ENCODE results near the gene HSPA1B.
"Not testable (repeated sequence)": the region's sequence is repeated elsewhere in the genome, so short reads cannot be mapped to it uniquely, and the experiment has no call there.

HSPA1B gene

GRCh38 chr6:31799781-31800180 lies 27.8 kb upstream of the HSPA1B start:
- no peak for TF ChIP-seq CTCF (IDR thresholded peaks at IDR 0.05; ENCODE audit: extremely low read depth, insufficient read depth, missing control alignments)
- in situ Hi-C loops (cut with MboI; ENCODE audit: low pct_unique_long_range_greater_than_20kb, low sequenced_read_pairs, unreplicated experiment), result no loop called here

GRCh38 chr6:31801031-31801927 lies 26.3 kb upstream of the HSPA1B start:
- in situ Hi-C loops (cut with MboI; ENCODE audit: low pct_unique_long_range_greater_than_20kb, low sequenced_read_pairs, unreplicated experiment), result not testable (repeated sequence)

More at GRCh38 chr6:31799781-31800180, 27.8 kb upstream of the HSPA1B start:
- DNase-seq (ENCODE audit: low spot score), result no peak

GRCh38 chr6:31805939-31806469 lies 21.5 kb upstream of the HSPA1B start:
- DNase-seq (ENCODE audit: low spot score), result no peak
- in situ Hi-C loops (cut with MboI; ENCODE audit: low pct_unique_long_range_greater_than_20kb, low sequenced_read_pairs, unreplicated experiment), result no loop called here
- TF ChIP-seq CTCF (IDR thresholded peaks at IDR 0.05; ENCODE audit: extremely low read depth, insufficient read depth, missing control alignments), result no peak

More at GRCh38 chr6:31801031-31801927, 26.3 kb upstream of the HSPA1B start:
- DNase-seq (ENCODE audit: low spot score), result not testable (repeated sequence)

- peak; percentile 44 for TF ChIP-seq CTCF (IDR thresholded peaks at IDR 0.05; ENCODE audit: extremely low read depth, insufficient read depth, missing control alignments)
- in situ Hi-C loops (cut with MboI; ENCODE audit: low pct_unique_long_range_greater_than_20kb, low sequenced_read_pairs, unreplicated experiment), result no loop called here
- DNase-seq (ENCODE audit: low spot score), result peak; percentile 99
Measured at GRCh38 chr6:31806470-31807272, 20.9 kb upstream of the HSPA1B start, which contains the start of gene LSM2. LSM2 (minus strand) TSS chr6:31806966; CDS start chr6:31806757, 209 bp downstream.

- in situ Hi-C loops (cut with MboI; ENCODE audit: low pct_unique_long_range_greater_than_20kb, low sequenced_read_pairs, unreplicated experiment); DNase-seq (ENCODE audit: low spot score): not testable (repeated sequence)
Measured at GRCh38 chr6:31808599-31808998, 18.9 kb upstream of the HSPA1B start.

GRCh38 chr6:31811645-31812044 lies 15.9 kb upstream of the HSPA1B start:
- no peak for TF ChIP-seq CTCF (IDR thresholded peaks at IDR 0.05; ENCODE audit: extremely low read depth, insufficient read depth, missing control alignments)
- no peak for DNase-seq (ENCODE audit: low spot score)
- in situ Hi-C loops (cut with MboI; ENCODE audit: low pct_unique_long_range_greater_than_20kb, low sequenced_read_pairs, unreplicated experiment), result no loop called here

- no peak for TF ChIP-seq CTCF (IDR thresholded peaks at IDR 0.05; ENCODE audit: extremely low read depth, insufficient read depth, missing control alignments)
- DNase-seq (ENCODE audit: low spot score), result no peak
- in situ Hi-C loops (cut with MboI; ENCODE audit: low pct_unique_long_range_greater_than_20kb, low sequenced_read_pairs, unreplicated experiment), result no loop called here
Measured at GRCh38 chr6:31813465-31813849, 14.1 kb upstream of the HSPA1B start.
